Skin epidermis (tissue), 12 donors: ENCODE data around the gene HS3ST3B1.

ENCODE experiments used
- H3K27ac ChIP-seq, 21 experiments: fragments of 200-600 bp; sonication (generic) in 11 of 21; one replicate each; pipeline ENCODE4 v1.5.0; 2020; ENCODE audit warnings: mild to moderate bottlenecking in 3 of 21, inconsistent platforms in 2 of 21, moderate library complexity in 2 of 21
- H3K4me3 ChIP-seq, 7 experiments: fragments of 200-600 bp; sonication (generic) in 2 of 7; one replicate each; pipeline ENCODE4 v1.5.0; 2020; ENCODE audit warnings: inconsistent platforms in 2 of 7, mild to moderate bottlenecking in 2 of 7, moderate library complexity in 1 of 7

The HS3ST3B1 gene

DNA sequence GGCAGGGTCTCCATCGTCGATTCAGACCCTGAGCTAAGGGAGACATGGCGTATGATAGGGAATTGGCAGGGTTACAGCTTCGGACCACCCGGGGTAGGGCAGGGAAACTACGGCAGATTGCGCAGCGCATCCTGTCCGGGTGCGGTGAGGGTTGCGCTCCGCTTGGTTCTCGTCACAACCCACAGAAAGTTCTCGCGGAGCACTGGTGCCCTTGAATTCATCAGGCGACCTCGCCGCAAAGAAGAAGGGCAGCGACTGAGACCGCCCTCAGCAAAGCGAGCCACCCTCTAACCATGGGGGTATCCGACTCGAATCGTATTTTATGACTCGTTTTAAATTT, 1.2 kb downstream of the HS3ST3B1 start:
- H3K27ac ChIP-seq = peak overlapping the region in 18 of 21 experiments; percentile 56 to 95 (median 80)
- peak overlapping the region; percentile 56 to 81 (median 66) for H3K4me3 ChIP-seq

- peak overlapping the region; percentile 56 to 81 (median 66) for H3K4me3 ChIP-seq
- peak overlapping the region in 18 of 21 experiments; percentile 56 to 95 (median 80) for H3K27ac ChIP-seq
These were observed 1.7 kb downstream of the HS3ST3B1 start for GRCh38 chr17:14302431-14303099.

- H3K27ac ChIP-seq = peak overlapping the region in 12 of 21 experiments; percentile 5 to 95 (median 82)
These were observed 2.7 kb downstream of the HS3ST3B1 start for GRCh38 chr17:14303343-14304221.

GRCh38 chr17:14304222-14304772, 3.4 kb downstream of the HS3ST3B1 start:
- Histone ChIP-seq H3K27ac (peak overlapping the region in 9 of 21 experiments; percentile 5 to 95 (median 55)), H3K4me3 (peak overlapping the region; percentile 56 to 81 (median 66))

More at GRCh38 chr17:14303343-14304221, 2.7 kb downstream of the HS3ST3B1 start:
- peak overlapping the region; percentile 56 to 81 (median 66) for H3K4me3 ChIP-seq

DNA sequence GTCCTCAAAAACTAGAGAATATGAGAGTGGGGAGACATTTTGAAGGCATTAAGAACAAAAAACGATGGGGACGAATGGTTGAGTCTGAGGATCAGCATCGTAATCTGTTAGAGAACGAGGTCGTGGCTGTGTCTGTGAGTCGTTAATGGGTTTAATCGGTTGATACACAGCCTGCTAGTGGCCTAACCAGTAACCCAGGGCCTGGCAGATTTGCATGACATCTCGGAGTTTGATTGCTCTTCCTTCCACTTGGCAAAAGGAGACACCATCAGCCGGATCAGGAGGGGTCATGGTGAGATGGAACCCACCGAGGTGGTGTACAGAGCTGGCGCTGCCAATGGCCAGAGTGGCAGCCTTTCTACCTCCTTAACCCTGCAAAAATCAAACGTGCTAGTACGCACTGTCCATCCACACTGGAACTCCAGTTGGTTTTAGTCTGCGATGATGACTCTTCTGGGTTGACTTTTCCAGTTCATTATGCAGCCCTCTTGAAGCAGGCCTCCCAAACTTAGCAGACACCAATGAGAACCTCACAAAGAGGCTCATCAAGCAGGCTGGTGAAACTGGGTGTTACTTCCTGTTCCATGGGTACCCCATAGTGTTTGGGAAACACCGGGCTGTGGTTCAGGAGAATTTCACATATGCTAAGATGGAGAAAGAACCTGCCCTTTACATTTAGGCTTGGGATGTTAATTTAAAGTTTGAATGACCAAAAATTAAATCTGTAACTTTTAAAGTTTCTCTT, 4.1 kb downstream of the HS3ST3B1 start:
- peak overlapping the region in 4 of 21 experiments; percentile 4 to 95 (median 48) for H3K27ac ChIP-seq
- H3K4me3 ChIP-seq = no peak overlapping the region

- H3K4me3 ChIP-seq = no peak overlapping the region
- peak overlapping the region in 2 of 21 experiments; percentile 20 to 95 for H3K27ac ChIP-seq
These were observed 5.1 kb downstream of the HS3ST3B1 start for GRCh38 chr17:14305785-14306496.

DNA sequence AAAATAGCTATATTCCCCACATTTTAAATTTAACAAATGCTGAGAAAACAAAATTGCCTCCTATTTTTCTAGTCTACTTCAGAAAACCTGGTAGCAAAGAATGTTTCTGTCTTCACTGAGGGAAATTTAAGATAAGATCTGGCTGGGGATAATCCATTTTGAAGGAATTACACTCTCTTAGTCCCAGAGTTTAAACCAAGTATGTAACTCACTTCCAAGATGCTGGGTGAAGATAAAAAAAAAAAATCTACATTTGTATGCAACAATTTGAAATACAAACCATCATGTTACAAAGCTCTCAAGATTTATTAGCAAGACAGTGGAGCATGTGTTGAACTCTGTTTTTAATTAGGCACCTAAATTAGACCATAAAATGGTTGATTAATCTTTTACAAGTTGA, 5.7 kb downstream of the HS3ST3B1 start:
- Histone ChIP-seq H3K27ac (peak overlapping the region in 1 of 21 experiments; percentile 33), H3K4me3 (no peak overlapping the region)

DNA sequence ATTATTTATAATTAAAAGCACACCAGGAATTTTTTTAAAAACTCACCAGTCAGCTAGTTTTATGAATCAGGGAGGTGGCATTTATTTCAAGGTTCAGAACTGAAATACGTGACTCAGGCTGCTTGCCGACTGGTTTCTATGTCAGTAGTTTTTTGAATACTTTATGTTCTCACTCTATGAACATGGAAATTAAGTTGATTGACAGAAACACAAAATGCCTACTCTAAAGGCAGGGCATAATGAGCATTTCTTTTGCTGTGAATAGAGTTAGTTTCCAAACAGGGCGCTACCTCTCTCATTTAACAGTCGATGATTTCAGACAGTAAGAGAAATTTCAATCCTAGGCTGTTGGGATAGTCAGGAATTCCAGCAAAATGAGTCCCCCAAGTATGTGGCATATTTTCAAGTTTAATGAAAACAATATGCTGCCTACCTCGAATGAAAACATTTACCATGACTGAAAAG, 6.7 kb downstream of the HS3ST3B1 start:
- peak overlapping the region in 4 of 21 experiments; percentile 2 to 25 (median 4) for H3K27ac ChIP-seq
- no peak overlapping the region for H3K4me3 ChIP-seq

GRCh38 chr17:14308636-14308964, 7.7 kb downstream of the HS3ST3B1 start:
- Histone ChIP-seq H3K4me3 (peak overlapping the region; percentile 36 to 65 (median 38)), H3K27ac (peak overlapping the region in 7 of 21 experiments; percentile 32 to 69 (median 59))

DNA sequence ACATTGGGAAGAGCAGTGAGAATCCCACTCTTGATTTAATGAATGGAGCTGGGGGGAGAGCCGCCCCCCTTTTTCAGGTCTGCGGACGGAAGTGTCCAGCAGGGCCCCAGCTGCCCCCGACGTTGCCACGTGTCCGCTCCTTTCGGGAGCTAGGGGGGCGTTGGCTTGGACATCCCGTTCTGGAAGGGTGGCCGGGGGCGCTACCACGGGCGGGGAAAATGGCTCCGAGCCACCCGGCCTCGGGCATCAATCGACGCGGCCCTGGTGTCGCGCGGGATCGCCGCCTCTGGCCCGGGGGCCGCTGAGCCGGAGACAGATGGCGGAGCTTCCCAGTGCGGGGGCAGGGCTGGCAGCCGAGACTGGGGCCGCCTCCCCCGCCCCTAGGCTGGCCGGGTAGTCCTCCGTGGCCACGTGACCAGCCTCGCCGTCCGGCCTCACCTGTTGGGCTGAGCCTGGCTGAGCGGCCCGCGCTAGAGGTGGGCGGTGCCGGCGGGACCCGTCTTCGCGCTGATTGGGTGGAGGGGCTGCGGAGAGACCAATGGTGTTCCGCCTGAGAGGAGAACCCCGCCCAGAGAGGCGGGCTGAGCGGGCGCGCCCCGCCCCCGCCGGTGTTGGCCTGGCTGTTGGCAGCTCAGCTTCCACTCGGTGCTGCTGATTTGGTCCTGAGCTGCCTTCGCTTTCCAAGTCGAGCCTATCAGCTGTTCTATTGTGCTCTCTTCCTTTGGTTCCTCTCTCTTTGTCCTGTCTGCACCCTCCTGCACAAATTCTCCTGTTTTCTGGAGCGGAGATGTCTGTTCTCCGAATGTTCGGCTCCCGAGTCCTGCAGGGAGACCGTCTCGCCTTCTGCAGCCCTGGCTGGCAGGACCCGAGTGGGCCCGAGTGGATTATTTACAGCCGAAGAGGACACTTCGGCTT, 8.3 kb downstream of the HS3ST3B1 start:
- peak overlapping the region; percentile 36 to 65 (median 38) for H3K4me3 ChIP-seq

DNA sequence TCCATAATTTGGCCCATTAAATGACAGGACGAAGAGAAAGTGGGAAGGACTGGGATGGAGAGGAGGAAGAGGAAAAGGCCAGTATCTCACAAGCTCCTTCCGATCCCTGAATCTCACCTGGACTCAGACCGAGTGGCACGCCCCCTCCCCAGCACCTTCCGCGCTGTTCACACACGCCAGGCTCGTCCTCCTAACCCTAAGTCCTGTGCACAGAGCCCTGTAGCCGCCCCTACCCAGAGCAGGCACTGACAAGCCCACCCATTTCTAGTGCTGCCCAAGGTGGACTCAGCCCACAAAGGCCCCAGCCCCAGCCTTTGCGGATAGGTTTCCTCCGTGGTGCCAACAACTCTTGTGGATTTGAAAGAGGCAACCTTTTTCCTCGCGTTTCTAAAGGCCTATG, 9.2 kb downstream of the HS3ST3B1 start:
- H3K27ac ChIP-seq = peak overlapping the region in 3 of 21 experiments; percentile 8 to 59 (median 26)

More for the DNA sequence above, 8.3 kb downstream of the HS3ST3B1 start:
- H3K27ac ChIP-seq = peak overlapping the region in 14 of 21 experiments; percentile 13 to 69 (median 58)

DNA sequence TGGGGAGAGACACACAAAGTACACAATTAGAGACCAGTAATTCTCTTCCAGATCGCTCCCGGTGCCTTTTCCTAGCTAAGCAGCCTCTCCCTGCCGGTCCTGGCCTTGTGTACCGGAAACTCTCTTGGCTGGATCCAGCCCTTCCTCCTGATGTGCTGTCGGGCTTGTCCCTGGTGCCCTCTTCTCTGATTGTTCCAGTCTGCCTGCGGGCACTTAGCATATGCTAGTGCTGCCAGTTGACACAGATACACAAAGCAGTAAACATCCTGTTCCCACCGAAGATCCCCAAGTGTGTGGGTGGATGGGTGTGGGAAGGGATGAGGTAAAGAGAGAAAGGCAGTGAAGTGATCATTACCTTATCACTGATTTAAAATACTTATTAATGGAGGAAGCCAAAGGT, 9.7 kb downstream of the HS3ST3B1 start:
- Histone ChIP-seq H3K27ac (no peak overlapping the region), H3K4me3 (peak overlapping the region in 1 of 7 experiments; percentile 48)

More for the DNA sequence above, 9.2 kb downstream of the HS3ST3B1 start:
- H3K4me3 ChIP-seq = peak overlapping the region; percentile 31 to 65 (median 38)

DNA sequence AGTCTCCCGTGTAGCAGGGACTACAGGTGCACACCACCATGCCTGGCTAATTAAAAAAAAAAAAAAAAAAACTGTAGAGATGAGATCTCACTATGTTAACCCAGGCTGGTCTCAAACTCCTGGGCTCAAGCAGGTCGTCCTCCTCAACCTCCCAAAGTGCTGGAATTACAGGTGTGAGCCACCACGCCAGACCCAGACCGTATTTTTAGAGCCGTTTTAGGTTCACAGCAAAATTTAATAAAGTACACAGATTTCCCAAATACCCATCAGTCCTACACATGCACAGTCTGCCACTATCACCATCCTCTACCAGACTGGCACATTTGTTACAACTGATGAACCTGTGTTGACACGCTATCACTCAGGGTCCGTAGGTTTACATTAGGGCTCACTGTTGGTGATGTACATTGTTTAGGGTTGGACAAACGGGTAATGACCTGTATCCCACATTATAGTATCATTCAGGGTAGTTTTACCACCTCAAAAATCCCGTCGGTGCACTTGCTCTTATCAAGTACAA, 10.4 kb downstream of the HS3ST3B1 start:
- H3K27ac ChIP-seq = no peak overlapping the region
- H3K4me3 ChIP-seq = no peak overlapping the region

- Histone ChIP-seq H3K27ac (no peak overlapping the region), H3K4me3 (no peak overlapping the region)
These were observed 11.1 kb downstream of the HS3ST3B1 start for GRCh38 chr17:14311981-14312380.

GRCh38 chr17:14312522-14312921, 11.6 kb downstream of the HS3ST3B1 start:
- no peak overlapping the region for H3K27ac ChIP-seq
- no peak overlapping the region for H3K4me3 ChIP-seq

GRCh38 chr17:14316126-14316832, 15.4 kb downstream of the HS3ST3B1 start:
- Histone ChIP-seq H3K27ac (no peak overlapping the region), H3K4me3 (no peak overlapping the region)

- Histone ChIP-seq H3K4me3 (no peak overlapping the region), H3K27ac (no peak overlapping the region)
These were observed 16.5 kb downstream of the HS3ST3B1 start for GRCh38 chr17:14317383-14317782.
